Stomach (tissue), 9 donors: Measurements from ENCODE around the gene WDR26. TPM values are rescaled to one million over a fixed set of nuclear protein-coding genes. Genes with fewer than 3 reads are reported as not detected.

Experiments
- DNase-seq, 2 donors: peaks; one replicate each; pipeline versions ENCODE4 v3.0.0 to v3.0.0-alpha.2; 2013 to 2019
- H3K27ac ChIP-seq, 5 donors: fragments of 200-600 bp in 4 of 5; sonication (generic) in 4 of 5; one replicate each; pipeline ENCODE4 v1.5.1; 2013 to 2019; ENCODE audit warnings: mild to moderate bottlenecking in 1 of 5, moderate library complexity in 1 of 5
- H3K27me3 ChIP-seq, 3 donors: fragments of 200-600 bp; sonication (generic); one replicate each; pipeline ENCODE4 v1.5.1; 2017 to 2019; ENCODE audit warnings: mixed run types in 1 of 3
- H3K36me3 ChIP-seq, 4 donors: fragments of 200-600 bp; sonication (generic); 1 replicate in 3 of 4; 2 replicates in 1 of 4; pipeline ENCODE4 v1.5.1; 2016 to 2019
- H3K4me1 ChIP-seq, 4 donors: fragments of 200-600 bp; sonication (generic); one replicate each; pipeline ENCODE4 v1.5.1; 2016 to 2019
- H3K4me3 ChIP-seq, 4 donors: fragments of 200-600 bp; sonication (generic) in 3 of 4; one replicate each; pipeline ENCODE4 v1.5.1; 2016 to 2019; ENCODE audit warnings: mild to moderate bottlenecking in 1 of 4
- H3K9me3 ChIP-seq, 4 donors: fragments of 200-600 bp; sonication (generic); one replicate each; pipeline ENCODE4 v1.5.1; 2016 to 2019
- EP300 ChIP-seq: sonication (generic); formaldehyde crosslinking; IDR thresholded peaks from one replicate; pipeline ENCODE4 v1.6.1; 2017; ENCODE audit warnings: antibody characterized with exemption
- POLR2A ChIP-seq, 4 donors: fragments of 450-650 bp; IDR thresholded peaks; one replicate each; pipeline ENCODE4 v1.6.1; 2016; ENCODE audit warnings: antibody characterized with exemption in 4 of 4, control low read depth in 2 of 4, mild to moderate bottlenecking in 1 of 4, moderate library complexity in 1 of 4
- POLR2AphosphoS5 ChIP-seq, 3 donors: sonication (generic); formaldehyde crosslinking; IDR thresholded peaks; one replicate each; pipeline ENCODE4 v1.6.1; 2016; ENCODE audit warnings: antibody characterized with exemption in 3 of 3
- WGBS, 5 donors: extraction: QIAGEN DNeasy Blood & Tissue Kit in 3 of 5; methylation state at CpG; one replicate each; pipeline versions ENCODE4 v1.1.5 to v1.1.7; 2013 to 2018; 5-methylcytosine and 5-hydroxymethylcytosine counted together
- intact Hi-C: fragments of 100-400 bp; cut with DNase I; formaldehyde crosslinking; loops from one replicate; pipeline ENCODE4 v1.15.1; 2023; ENCODE audit warnings: low total_unique reads
- polyA plus RNA-seq, 3 donors: library from polyadenylated mRNA; stranded (reverse); fragments of 200-250 nt; gene quantifications; one replicate each; pipeline ENCODE4 v1.2.3, GENCODE V29; 2013
- total RNA-seq, 5 donors: library from RNA; depleted of rRNA; stranded (reverse); fragments of >200 nt; gene quantifications; one replicate each; pipeline versions ENCODE4 v1.1.0 to v1.2.3, GENCODE V29; 2014 to 2016
- TF ChIP-seq, protein P1 (sequence below), 7 experiments: fragments of 450-650 bp in 4 of 7; fragments of 200-600 bp in 3 of 7; sonication (generic) in 3 of 7; IDR thresholded peaks; one replicate each; pipeline ENCODE4 v1.5.1; 2016 to 2019; ENCODE audit warnings: antibody characterized with exemption in 7 of 7, control low read depth in 2 of 7, mild to moderate bottlenecking in 1 of 7
- donor health status: healthy with polysubstance abuse.
- donor health status: Bipolar disorder and iron deficiency.
- donor health status: healthy.

Gene WDR26
- total and polyA plus RNA-seq, 8 donors: 17.0 to 154 (median 26.0) TPM

DNA sequence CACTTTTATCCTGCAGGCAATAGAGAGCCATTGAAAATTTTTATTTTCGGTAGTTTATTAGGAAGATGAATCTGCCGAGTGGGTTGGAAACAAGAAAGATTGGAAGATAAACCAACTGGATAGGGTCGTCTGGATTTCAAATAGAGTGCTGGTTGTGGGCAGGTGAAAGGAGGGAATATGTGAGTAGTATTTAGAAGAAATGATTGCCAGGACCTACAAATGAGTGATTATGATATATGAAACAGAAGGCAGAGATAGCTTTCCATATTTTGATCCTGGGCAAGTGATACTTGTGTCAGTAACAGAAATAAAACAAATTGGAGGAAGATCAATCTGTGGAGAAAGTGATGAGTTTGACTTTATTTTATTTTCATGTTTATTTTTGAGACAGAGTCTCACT, 75.4 kb downstream of the WDR26 start:
- WGBS, 5 donors: 77 to 86% (median 79%) methylated on average over 3 of the region's 3 CpGs
- intact Hi-C loops: no loop called here
- H3K27ac ChIP-seq: no peak overlapping the region

DNA sequence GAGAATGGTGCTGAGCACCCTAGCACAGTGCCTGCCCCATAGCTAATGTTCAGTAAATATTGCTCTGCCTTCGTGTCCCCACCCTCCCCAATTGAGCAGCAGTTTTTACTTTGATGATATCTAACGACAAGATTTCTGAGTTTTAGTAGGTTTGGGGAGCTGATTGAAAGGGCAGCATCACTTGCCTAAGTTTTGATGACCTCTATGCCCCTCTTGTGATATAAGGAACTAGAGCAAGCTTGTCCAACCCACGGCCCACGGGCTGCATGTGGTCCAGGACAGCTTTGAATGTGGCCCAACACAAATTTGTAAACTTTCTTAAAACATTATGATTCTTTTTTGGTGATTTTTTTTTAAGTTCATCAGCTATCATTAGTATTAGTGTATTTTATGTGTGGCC, 76.4 kb downstream of the WDR26 start:
- H3K36me3 ChIP-seq: no peaks in the 10 kb centered on the region
- H3K9me3 ChIP-seq: no peaks in the 10 kb centered on the region
- intact Hi-C loops: no loop called here
- peaks cover 14 to 36% (median 28%) of the 10 kb centered on the region in 4 donors for H3K4me1 ChIP-seq
- WGBS, 5 donors: 35 to 51% (median 38%) methylated on average over 4 of the region's 4 CpGs
- no peak for DNase-seq
- H3K27ac ChIP-seq: peak overlapping the region in 3 of 5 donors; percentile 92 to 97 (median 95)
- TF ChIP-seq EP300 (no peak), POLR2AphosphoS5 (IDR thresholded peaks at IDR 0.05) (no peak), POLR2A (IDR thresholded peaks at IDR 0.05) (no peak)
- TF ChIP-seq, protein P1, sequence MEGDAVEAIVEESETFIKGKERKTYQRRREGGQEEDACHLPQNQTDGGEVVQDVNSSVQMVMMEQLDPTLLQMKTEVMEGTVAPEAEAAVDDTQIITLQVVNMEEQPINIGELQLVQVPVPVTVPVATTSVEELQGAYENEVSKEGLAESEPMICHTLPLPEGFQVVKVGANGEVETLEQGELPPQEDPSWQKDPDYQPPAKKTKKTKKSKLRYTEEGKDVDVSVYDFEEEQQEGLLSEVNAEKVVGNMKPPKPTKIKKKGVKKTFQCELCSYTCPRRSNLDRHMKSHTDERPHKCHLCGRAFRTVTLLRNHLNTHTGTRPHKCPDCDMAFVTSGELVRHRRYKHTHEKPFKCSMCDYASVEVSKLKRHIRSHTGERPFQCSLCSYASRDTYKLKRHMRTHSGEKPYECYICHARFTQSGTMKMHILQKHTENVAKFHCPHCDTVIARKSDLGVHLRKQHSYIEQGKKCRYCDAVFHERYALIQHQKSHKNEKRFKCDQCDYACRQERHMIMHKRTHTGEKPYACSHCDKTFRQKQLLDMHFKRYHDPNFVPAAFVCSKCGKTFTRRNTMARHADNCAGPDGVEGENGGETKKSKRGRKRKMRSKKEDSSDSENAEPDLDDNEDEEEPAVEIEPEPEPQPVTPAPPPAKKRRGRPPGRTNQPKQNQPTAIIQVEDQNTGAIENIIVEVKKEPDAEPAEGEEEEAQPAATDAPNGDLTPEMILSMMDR (IDR thresholded peaks at IDR 0.05): no peak
- peak overlapping the region in 2 of 4 donors; percentile 96 to 98 for H3K4me3 ChIP-seq
- H3K27me3 ChIP-seq: no peaks in the 10 kb centered on the region

More for the DNA sequence above, 75.4 kb downstream of the WDR26 start:
- TF ChIP-seq, protein P1 (IDR thresholded peaks at IDR 0.05): no peak
- TF ChIP-seq EP300 (no peak), POLR2AphosphoS5 (IDR thresholded peaks at IDR 0.05) (no peak)
- Histone ChIP-seq H3K4me3 (no peak overlapping the region), H3K9me3 (no peaks in the 10 kb centered on the region), H3K36me3 (peaks cover 0 to 4% (median under 1%) of the 10 kb centered on the region in 4 donors), H3K27me3 (no peaks in the 10 kb centered on the region), H3K4me1 (peaks cover 14 to 36% (median 28%) of the 10 kb centered on the region in 4 donors)
- no peak for DNase-seq

- Histone ChIP-seq H3K4me1 (peaks cover 14 to 36% (median 28%) of the 10 kb centered on the region in 4 donors), H3K9me3 (no peaks in the 10 kb centered on the region), H3K36me3 (no peaks in the 10 kb centered on the region), H3K27ac (peak overlapping the region; percentile 83 to 97 (median 95)), H3K27me3 (no peaks in the 10 kb centered on the region), H3K4me3 (peak overlapping the region; percentile 78 to 98 (median 94))
- 8 to 27% (median 18%) methylated on average over 9 of the region's 9 CpGs for WGBS, 5 donors
- no peak for TF ChIP-seq POLR2A (IDR thresholded peaks at IDR 0.05)
- TF ChIP-seq, protein P1 (IDR thresholded peaks at IDR 0.05): no peak
- no peak for TF ChIP-seq EP300
- TF ChIP-seq POLR2AphosphoS5 (IDR thresholded peaks at IDR 0.05): no peak
- peak in 1 of 2 donors; percentile 47 for DNase-seq
- intact Hi-C loops: no loop called here
Measured at GRCh38 chr1:224357626-224358124, 76.9 kb downstream of the WDR26 start.

DNA sequence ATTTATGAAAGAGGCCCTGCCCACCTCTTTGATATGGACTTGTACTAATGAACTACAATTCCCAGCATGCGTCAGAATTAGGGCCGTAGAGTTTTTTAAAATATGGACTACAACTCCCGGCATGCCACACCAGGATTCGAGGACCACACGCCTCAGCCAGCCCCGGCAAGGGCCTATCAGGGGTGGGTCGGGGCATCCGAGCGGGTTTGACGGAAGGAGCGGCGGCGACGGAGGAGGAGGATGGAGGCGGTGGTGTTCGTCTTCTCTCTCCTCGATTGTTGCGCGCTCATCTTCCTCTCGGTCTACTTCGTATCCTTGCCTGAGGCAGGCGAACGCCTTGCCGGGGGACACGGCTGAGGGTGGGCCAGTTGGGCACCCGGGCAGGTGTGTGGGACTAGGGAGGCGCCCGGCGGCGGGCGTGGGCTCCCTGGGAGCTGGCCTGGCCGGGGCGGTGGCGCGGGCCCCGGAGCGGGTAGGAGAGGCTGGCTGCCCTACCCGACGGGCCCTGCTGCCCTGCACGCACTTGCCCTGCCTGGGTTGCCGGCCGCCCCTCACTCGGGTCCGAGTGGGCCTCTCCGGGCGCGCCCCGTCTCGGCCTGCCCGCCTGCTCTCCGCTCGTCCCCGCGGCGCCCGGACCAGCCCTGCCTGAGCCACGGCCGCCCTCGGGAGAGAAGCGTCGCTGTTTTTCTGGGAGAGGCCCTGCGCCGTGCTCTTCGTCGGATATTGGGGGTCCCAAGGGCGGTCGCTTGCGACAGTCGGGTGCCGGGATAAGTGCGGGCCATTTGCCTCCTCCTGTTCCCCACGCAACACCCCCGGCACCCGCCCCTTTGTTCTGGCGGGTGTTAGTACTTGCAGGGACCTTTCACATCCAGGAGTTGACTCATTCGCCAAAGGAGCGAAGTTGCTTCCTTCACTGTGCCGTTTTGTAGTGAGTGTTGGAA, 77.6 kb downstream of the WDR26 start, which contains the start of gene CNIH4:
CNIH4 (plus strand) TSS at position 195 of the 941 bp plus-strand sequence; CDS start at position 241, 46 bp downstream.
- no peaks in the 10 kb centered on the region for H3K36me3 ChIP-seq
- peaks cover 14 to 36% (median 28%) of the 10 kb centered on the region in 4 donors for H3K4me1 ChIP-seq
- peak within 1 kb of the TSS; percentile 78 to 98 (median 94) for H3K4me3 ChIP-seq
- peak; percentile 89 to 98 for DNase-seq
- TF ChIP-seq POLR2AphosphoS5 (IDR thresholded peaks at IDR 0.05) (peak; percentile 93 to 98 (median 95)), EP300 (no peak), POLR2A (IDR thresholded peaks at IDR 0.05) (peak in 2 of 4 donors; percentile 71 to 72)
- H3K27ac ChIP-seq: peak within 1 kb of the TSS; percentile 83 to 97 (median 95)
- 0 to 2% (median 1%) methylated on average over 37 to 78 of the region's 78 CpGs for WGBS, 5 donors
- no peaks in the 10 kb centered on the region for H3K9me3 ChIP-seq
- intact Hi-C loops: no loop called here
- H3K27me3 ChIP-seq: no peaks in the 10 kb centered on the region
